ENCODE results near the gene TRPC4AP. TPM values are rescaled to one million over a fixed set of nuclear protein-coding genes. Genes with fewer than 3 reads are reported as not detected.

TRPC4AP gene
- total RNA-seq, 2 donors from 2014 or later: 65.4 to 76.6 TPM

- H3K9me3 ChIP-seq: no peaks in the 10 kb centered on the region
- no peaks in the 10 kb centered on the region for H3K4me1 ChIP-seq (replicated peaks)
- H3K4me3 ChIP-seq: no peak overlapping the region
- H3K36me3 ChIP-seq: no peaks in the 10 kb centered on the region
- H3K27me3 ChIP-seq (replicated peaks; ENCODE audit: insufficient read depth): no peaks in the 10 kb centered on the region
- DNase-seq (ENCODE audit: low spot score): no peak
- 80% methylated on average over 2 of the region's 2 CpGs for WGBS
- TF ChIP-seq CTCF (IDR thresholded peaks at IDR 0.05) (no peak), POLR2AphosphoS5 (IDR thresholded peaks at IDR 0.05) (no peak), POLR2A (IDR thresholded peaks at IDR 0.05) (no peak)
- intact Hi-C loops (cut with DNase I): no loop called here
- H3K27ac ChIP-seq: no peak overlapping the region
Observed at GRCh38 chr20:35027301-35027700, 65.3 kb downstream of the TRPC4AP start.

DNA sequence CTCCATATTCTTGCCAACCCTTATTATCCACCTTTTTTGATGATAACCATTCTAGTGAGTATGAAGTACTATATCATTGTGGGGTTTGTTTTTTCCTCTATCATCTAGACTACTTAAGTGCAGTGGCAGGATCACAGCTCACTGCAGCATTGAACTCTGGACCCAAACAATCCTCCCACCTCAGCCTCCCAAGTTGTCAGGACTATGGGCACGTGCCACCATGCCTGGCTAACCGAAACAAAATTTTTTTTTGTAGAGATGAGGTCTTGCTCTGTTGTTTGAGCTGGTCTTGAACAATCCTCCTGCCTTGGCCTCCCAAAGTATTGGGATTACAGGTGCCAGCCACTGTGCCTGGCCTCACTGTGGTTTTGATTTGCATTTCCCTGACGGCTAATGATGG lies 67.5 kb downstream of the TRPC4AP start:
- no peak for DNase-seq (ENCODE audit: low spot score)
- intact Hi-C loops (cut with DNase I): no loop called here
- WGBS: 98% methylated on average over 3 of the region's 3 CpGs
- no peak overlapping the region for H3K4me3 ChIP-seq
- TF ChIP-seq POLR2AphosphoS5 (IDR thresholded peaks at IDR 0.05) (no peak), CTCF (IDR thresholded peaks at IDR 0.05) (no peak), POLR2A (IDR thresholded peaks at IDR 0.05) (no peak)
- H3K36me3 ChIP-seq: peaks cover 0 to 9% of the 10 kb centered on the region in 2 donors
- no peaks in the 10 kb centered on the region for H3K27me3 ChIP-seq (replicated peaks; ENCODE audit: insufficient read depth)
- H3K27ac ChIP-seq: no peak overlapping the region
- H3K4me1 ChIP-seq (replicated peaks): no peaks in the 10 kb centered on the region
- H3K9me3 ChIP-seq: no peaks in the 10 kb centered on the region

DNA sequence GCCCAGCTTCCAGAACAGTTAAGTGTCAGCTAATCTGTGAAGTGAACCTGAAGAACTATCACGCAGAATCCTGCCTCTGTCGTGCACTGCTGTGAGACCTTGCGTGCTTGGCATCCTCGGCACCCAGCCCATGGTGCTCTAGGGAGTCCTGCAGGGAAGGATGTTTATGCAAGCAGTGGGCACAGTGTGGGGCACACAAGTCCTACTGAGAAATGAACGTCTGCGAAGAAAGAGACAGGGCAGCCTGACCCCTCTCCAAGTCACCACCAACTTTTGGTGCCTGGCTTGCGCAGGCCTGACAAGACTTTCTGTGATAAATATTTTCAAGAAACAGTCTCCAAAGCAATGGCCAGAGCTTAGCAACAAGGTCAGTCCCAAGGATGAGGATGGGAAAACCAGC lies 69.0 kb downstream of the TRPC4AP start:
- peaks cover 0 to 9% of the 10 kb centered on the region in 2 donors for H3K36me3 ChIP-seq
- no peaks in the 10 kb centered on the region for H3K27me3 ChIP-seq (replicated peaks; ENCODE audit: insufficient read depth)
- no peak for DNase-seq (ENCODE audit: low spot score)
- 87% methylated on average over 7 of the region's 7 CpGs for WGBS
- no peaks in the 10 kb centered on the region for H3K9me3 ChIP-seq
- TF ChIP-seq CTCF (IDR thresholded peaks at IDR 0.05) (no peak), POLR2AphosphoS5 (IDR thresholded peaks at IDR 0.05) (no peak), POLR2A (IDR thresholded peaks at IDR 0.05) (no peak)
- no peak overlapping the region for H3K4me3 ChIP-seq
- intact Hi-C loops (cut with DNase I): no loop called here
- no peak overlapping the region for H3K27ac ChIP-seq
- H3K4me1 ChIP-seq (replicated peaks): no peaks in the 10 kb centered on the region

GRCh38 chr20:35021831-35022230 lies 70.8 kb downstream of the TRPC4AP start:
- TF ChIP-seq POLR2A (IDR thresholded peaks at IDR 0.05) (no peak), POLR2AphosphoS5 (IDR thresholded peaks at IDR 0.05) (no peak), CTCF (IDR thresholded peaks at IDR 0.05) (no peak)
- H3K27me3 ChIP-seq (replicated peaks; ENCODE audit: insufficient read depth): no peaks in the 10 kb centered on the region
- H3K36me3 ChIP-seq: peaks cover 0 to 9% of the 10 kb centered on the region in 2 donors
- no peaks in the 10 kb centered on the region for H3K9me3 ChIP-seq
- no peak overlapping the region for H3K4me3 ChIP-seq
- H3K4me1 ChIP-seq (replicated peaks): no peaks in the 10 kb centered on the region
- intact Hi-C loops (cut with DNase I): no loop called here
- DNase-seq (ENCODE audit: low spot score): no peak
- 90% methylated on average over 1 of the region's 1 CpG for WGBS
- H3K27ac ChIP-seq: no peak overlapping the region

DNA sequence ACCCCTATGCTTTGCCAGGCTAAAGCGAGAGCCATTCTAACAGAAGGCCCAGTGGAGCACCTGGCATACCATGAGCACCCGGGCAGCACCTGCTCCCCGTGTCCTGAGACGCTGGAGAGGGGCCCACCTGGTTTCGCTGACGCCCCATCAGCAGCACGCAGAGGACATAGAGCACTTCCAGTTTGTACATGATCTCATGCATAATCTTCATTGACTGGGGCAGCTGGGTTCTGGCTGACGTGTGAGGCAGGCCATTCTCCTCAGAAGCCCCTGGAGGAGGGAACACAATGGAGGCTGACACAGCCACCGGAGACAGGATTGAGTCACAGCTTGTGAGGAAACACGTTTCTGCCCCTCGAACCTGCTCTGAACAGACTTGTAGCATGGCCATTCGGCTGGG lies 71.5 kb downstream of the TRPC4AP start:
- WGBS: 74% methylated on average over 12 of the region's 12 CpGs
- H3K36me3 ChIP-seq: peaks cover 0 to 10% of the 10 kb centered on the region in 2 donors
- TF ChIP-seq CTCF (IDR thresholded peaks at IDR 0.05) (no peak), POLR2AphosphoS5 (IDR thresholded peaks at IDR 0.05) (no peak), POLR2A (IDR thresholded peaks at IDR 0.05) (no peak)
- H3K4me3 ChIP-seq: no peak overlapping the region
- no peaks in the 10 kb centered on the region for H3K9me3 ChIP-seq
- H3K4me1 ChIP-seq (replicated peaks): no peaks in the 10 kb centered on the region
- no peaks in the 10 kb centered on the region for H3K27me3 ChIP-seq (replicated peaks; ENCODE audit: insufficient read depth)
- intact Hi-C loops (cut with DNase I): no loop called here
- no peak overlapping the region for H3K27ac ChIP-seq
- DNase-seq (ENCODE audit: low spot score): no peak

Measured in prostate gland (tissue), 2 donors.